Naive thymus-derived CD4-positive, alpha-beta T cell (primary cell): ENCODE results near the gene QPCT. TPM values are rescaled to one million over a fixed set of nuclear protein-coding genes. Genes with fewer than 3 reads are reported as not detected.

ENCODE experiments used
- polyA plus RNA-seq, 2 donors: library from polyadenylated mRNA; unstranded; fragments of 300-500 nt; fragmentation: Illumina TruSeq; gene quantifications; one replicate each; pipeline ENCODE4 v1.2.3, GENCODE V29; 2021
- total RNA-seq, 6 experiments: library from RNA in 5 of 6; stranded (reverse) in 5 of 6; gene quantifications; 1 replicate in 5 of 6; 2 replicates in 1 of 6; pipeline ENCODE4 v1.2.3 and lab custom pipeline; 2021 to 2026

Gene QPCT
- total and polyA plus RNA-seq, 7 experiments from 2014 or later, result 0.36 to 15.1 (median 0.70) TPM

Other genes starting within 250 kb of the QPCT start
- gene EIF2AK2, start 187.7 kb upstream of the QPCT start, total RNA-seq, result 10 to 100 TPM; 21.2 to 91.9 (median 24.2) TPM
- gene EIF2AK2, start 187.7 kb upstream of the QPCT start, polyA plus RNA-seq, result 10 to 100 TPM; 20.4 to 23.5 TPM
- not detected for gene SULT6B1, start 156.0 kb upstream of the QPCT start, total RNA-seq
- gene SULT6B1, start 156.0 kb upstream of the QPCT start, polyA plus RNA-seq, result not detected
- 10 to 100 TPM; 26.9 to 40.7 (median 40.4) TPM for gene CEBPZOS, start 148.1 kb upstream of the QPCT start, total RNA-seq
- gene CEBPZOS, start 148.1 kb upstream of the QPCT start, polyA plus RNA-seq, result 10 to 100 TPM; 47.4 to 58.8 TPM
- gene CEBPZ, start 113.0 kb upstream of the QPCT start, total RNA-seq, result 10 to 100 TPM; 40.4 to 67.6 (median 56.4) TPM
- 10 to 100 TPM; 27.1 to 32.5 TPM for gene CEBPZ, start 113.0 kb upstream of the QPCT start, polyA plus RNA-seq
- gene NDUFAF7, start 113.0 kb upstream of the QPCT start, total RNA-seq, result 10 to 100 TPM; 21.6 to 38.2 (median 28.5) TPM
- gene NDUFAF7, start 113.0 kb upstream of the QPCT start, polyA plus RNA-seq, result 10 to 100 TPM in 1 of 2 donors, 1 to 10 TPM in 1; 9.5 to 11.7 TPM
- gene PRKD3, start 19.8 kb upstream of the QPCT start, total RNA-seq, result 10 to 100 TPM; 12.8 to 47.3 (median 46.4) TPM
- 10 to 100 TPM; 31.5 to 37.4 TPM for gene PRKD3, start 19.8 kb upstream of the QPCT start, polyA plus RNA-seq